Stimulated activated memory B cell treated with anti-CD40 and anti-IgM and Interleukin-4, amounts not matched to agents 10 μg/mL and 1 μg/mL and 100 μg/mL, for 72 hours (primary cell): ENCODE results near the gene LAPTM5.

Experiments
- ATAC-seq: fragments of 150-1000 bp; cut with Tn5 transposase; 2 replicates; pipeline ENCODE4 v1.10.0; 2021
- H3K27ac Mint-ChIP-seq: one replicate; pipeline ENCODE4 v1.8.0; 2022; ENCODE audit warnings: mild to moderate bottlenecking, mixed read lengths
- H3K27me3 Mint-ChIP-seq: one replicate; pipeline ENCODE4 v1.8.0; 2022; ENCODE audit warnings: mixed read lengths
- H3K36me3 Mint-ChIP-seq: one replicate; pipeline ENCODE4 v1.8.0; 2022; ENCODE audit warnings: mixed read lengths
- H3K4me1 Mint-ChIP-seq: one replicate; pipeline ENCODE4 v1.8.0; 2022; ENCODE audit warnings: mixed read lengths
- H3K4me3 Mint-ChIP-seq: one replicate; pipeline ENCODE4 v1.8.0; 2022; ENCODE audit warnings: mild to moderate bottlenecking, moderate library complexity, mixed read lengths
- H3K9me3 Mint-ChIP-seq: one replicate; pipeline ENCODE4 v1.8.0; 2022; ENCODE audit warnings: mixed read lengths

LAPTM5 gene

DNA sequence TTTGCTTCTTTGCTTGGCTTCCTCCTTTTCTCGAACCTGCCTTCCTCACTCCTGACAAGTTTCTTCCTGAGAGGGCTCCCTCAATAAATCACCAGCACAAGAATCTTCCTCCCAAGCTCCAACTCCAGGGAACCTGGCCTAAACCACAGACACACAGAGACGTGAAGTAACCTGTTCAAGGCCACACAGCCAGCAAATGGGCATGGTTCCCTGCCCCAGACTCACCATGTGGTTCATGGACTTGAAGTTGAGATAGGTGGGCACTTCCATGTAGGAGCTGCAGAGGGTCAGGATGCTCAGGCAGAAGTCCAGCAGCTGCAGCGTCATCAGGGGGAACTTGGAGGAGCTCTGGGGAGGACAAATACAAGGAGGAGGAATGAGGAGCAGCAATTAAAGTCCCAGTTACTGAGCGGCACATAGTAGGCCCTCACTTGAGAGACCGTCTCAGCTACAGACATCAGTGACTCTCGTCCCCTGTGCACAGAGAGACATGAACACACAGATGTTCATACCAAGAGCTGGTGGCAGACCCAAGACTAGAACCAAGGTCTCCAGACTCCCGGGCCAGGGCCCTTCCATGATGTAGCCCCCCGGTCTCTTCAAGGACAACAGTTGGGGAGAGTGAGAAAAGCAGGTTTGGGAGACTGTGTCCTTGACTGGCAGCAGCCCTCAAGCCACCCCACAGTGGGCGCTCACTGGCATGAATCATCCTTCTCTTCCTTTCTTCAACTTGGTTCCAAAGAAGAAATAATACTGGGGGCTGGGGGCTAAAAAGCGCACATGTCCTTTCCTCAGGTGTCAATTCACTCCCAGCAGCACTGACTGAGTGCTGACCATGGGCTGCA, 18.6 kb downstream of the LAPTM5 start:
- Mint-ChIP-seq H3K27me3 (no peaks in the 10 kb centered on the region), H3K4me3 (peak overlapping the region; percentile 32), H3K27ac (peak overlapping the region; percentile 80), H3K36me3 (peaks cover 90% of the 10 kb centered on the region), H3K9me3 (no peaks in the 10 kb centered on the region), H3K4me1 (peaks cover 66% of the 10 kb centered on the region)
- no peak for ATAC-seq

DNA sequence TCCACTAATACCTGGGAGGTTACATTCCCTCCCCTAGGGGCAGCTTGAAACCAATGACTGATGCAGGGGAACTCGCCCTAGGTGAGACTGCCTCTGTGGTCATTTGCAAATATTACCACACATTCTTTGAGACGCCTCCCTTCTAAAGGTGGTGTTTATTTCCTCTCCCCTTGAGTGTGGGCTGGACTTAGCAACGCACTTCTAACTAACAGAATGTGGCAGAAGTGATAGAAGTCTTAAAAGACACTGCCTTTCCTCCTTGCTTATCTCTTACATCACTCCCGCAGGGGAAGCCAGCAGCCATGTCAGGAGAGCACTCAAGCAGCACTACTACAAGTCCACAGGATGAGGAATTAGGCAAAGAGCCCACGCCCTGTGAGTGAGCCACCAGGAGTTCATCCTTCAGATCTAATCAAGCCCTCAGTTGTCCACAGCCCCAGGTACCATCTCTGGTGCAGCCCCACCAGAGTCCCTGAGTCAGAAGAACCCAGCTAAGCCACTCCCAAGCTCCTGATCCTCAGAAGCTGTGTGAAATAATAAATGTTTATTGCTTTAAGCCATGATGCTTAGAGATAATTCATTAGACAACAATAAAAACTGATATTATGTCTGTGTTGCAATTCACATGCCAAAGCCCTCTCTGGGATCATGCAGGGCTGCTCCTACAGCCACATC, 19.4 kb downstream of the LAPTM5 start:
- H3K27me3 Mint-ChIP-seq, result no peaks in the 10 kb centered on the region
- H3K4me3 Mint-ChIP-seq, result no peak overlapping the region
- H3K9me3 Mint-ChIP-seq, result no peaks in the 10 kb centered on the region
- H3K36me3 Mint-ChIP-seq, result peaks cover 88% of the 10 kb centered on the region
- H3K27ac Mint-ChIP-seq, result peak overlapping the region; percentile 71
- H3K4me1 Mint-ChIP-seq, result peaks cover 66% of the 10 kb centered on the region
- peak; percentile 32 for ATAC-seq

DNA sequence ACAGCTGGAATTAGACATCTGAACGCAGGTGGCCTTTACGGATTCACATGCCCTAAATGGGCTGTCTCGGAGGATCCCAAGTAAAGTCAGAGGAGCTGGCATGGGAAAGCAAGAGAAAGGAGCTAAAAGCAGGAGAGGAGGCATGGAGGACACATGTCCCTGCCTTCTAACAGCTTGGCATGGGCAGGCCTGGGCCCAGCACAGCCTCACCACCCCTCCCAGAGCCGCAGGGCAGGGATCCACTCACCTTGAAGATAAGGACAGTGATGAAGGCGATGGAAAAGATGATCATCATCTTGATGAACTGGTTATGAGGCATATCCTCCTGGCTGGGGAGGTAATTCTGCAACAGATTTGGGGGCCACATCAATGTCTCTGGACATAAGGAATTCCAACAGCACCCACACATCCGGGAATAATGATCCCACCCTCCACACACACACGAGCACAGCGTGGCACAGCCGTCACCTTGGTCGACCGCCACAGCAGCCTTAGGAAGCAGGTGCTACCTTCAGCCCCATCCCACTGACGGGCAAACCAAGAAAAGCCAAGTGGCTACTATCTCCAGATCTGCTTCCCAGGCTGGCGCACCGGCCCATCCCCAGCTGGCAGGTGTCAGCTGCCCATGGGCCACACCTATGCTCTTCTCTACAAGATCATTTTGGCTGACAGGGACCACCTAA, 20.1 kb downstream of the LAPTM5 start:
- Mint-ChIP-seq H3K4me1 (peaks cover 69% of the 10 kb centered on the region), H3K4me3 (no peak overlapping the region), H3K36me3 (peaks cover 88% of the 10 kb centered on the region), H3K27me3 (no peaks in the 10 kb centered on the region), H3K9me3 (no peaks in the 10 kb centered on the region), H3K27ac (peak overlapping the region; percentile 71)
- no peak for ATAC-seq

DNA sequence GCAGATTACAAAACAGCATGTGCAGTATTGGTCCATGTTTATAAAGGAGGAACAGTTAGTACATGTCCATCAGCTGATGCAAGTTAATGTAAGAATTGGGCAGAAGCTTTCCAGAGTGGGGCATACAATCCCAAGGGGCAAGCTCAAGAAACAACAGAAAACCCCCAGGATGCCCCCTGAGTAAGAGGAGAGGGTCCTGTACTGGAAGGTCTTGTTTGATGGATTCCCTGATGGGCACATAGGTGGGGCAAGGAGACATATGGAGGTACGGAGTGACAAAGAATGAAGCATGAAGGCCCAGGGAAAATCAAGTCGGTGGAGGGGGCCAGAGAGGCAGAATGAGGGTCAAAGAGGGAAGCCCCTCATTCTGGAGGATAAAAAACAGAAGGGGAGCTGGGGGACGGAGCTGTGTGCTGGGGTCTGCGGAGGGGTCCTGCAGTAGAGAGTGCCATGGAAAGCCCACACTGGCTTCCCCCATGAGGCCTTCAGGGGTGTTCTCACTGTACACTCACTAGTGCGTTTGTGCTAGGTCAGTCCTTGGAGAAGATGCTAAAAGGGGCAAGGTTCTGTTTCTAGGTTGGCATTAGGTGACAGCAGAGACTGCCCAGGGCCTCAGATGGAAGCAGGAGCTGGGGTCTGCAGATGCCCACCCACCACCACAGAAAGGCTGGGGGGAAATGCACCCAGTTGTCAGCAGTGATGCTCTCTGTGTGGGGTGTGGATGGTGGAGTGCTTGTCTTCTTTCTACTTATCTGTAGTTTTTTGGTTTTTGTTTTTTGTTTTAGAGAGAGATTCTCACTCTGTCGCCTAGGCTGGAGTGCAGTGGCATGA, 21.7 kb downstream of the LAPTM5 start:
- H3K4me1 Mint-ChIP-seq, result peaks cover 69% of the 10 kb centered on the region
- H3K27me3 Mint-ChIP-seq, result no peaks in the 10 kb centered on the region
- no peak overlapping the region for H3K4me3 Mint-ChIP-seq
- peak overlapping the region; percentile 17 for H3K27ac Mint-ChIP-seq
- no peak for ATAC-seq
- H3K36me3 Mint-ChIP-seq, result peaks cover 72% of the 10 kb centered on the region
- no peaks in the 10 kb centered on the region for H3K9me3 Mint-ChIP-seq

DNA sequence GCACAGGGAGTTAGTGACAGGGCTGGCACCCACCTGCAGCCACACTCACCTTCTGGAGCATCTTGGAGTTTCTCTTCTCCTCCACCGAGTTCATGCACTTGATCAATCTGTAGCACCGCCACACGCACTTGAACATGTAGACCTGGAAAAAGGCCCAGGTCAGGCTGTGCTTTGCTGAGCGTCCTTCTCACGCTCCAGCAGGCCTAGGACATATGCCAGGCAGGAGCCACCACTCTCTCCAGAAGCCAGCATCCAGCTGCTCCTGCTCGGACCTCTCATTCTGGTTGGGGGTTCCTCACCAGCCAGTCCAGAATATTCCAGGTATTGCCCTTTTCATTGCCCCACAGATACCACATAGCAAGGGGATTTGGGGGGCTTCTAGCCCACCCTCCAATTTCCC, 22.4 kb downstream of the LAPTM5 start:
- Mint-ChIP-seq H3K27ac (no peak overlapping the region), H3K36me3 (peaks cover 64% of the 10 kb centered on the region), H3K9me3 (no peaks in the 10 kb centered on the region), H3K4me3 (no peak overlapping the region), H3K27me3 (no peaks in the 10 kb centered on the region), H3K4me1 (peaks cover 69% of the 10 kb centered on the region)
- ATAC-seq, result no peak

DNA sequence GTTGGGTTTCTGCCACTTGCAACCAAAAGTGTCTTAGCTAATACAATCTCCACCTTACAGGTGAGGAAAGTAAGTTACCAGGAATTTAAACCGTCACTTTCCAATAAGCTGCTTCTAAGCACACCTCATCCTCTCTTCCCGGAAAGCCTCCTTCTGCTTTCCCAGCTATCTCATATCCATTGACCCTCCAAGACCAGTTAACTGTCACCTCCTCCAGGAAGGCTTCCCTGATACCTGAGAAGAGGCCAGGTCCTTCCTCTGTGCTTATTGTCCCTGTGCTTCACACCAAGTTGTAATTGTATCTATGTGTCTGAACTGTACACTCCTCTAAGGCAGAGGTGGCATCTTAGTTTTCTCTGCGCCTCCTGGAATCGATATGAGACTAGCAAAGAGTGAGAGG, 23.0 kb downstream of the LAPTM5 start:
- H3K4me1 Mint-ChIP-seq, result peaks cover 69% of the 10 kb centered on the region
- peaks cover 59% of the 10 kb centered on the region for H3K36me3 Mint-ChIP-seq
- no peaks in the 10 kb centered on the region for H3K27me3 Mint-ChIP-seq
- no peaks in the 10 kb centered on the region for H3K9me3 Mint-ChIP-seq
- H3K27ac Mint-ChIP-seq, result no peak overlapping the region
- ATAC-seq, result no peak
- no peak overlapping the region for H3K4me3 Mint-ChIP-seq

DNA sequence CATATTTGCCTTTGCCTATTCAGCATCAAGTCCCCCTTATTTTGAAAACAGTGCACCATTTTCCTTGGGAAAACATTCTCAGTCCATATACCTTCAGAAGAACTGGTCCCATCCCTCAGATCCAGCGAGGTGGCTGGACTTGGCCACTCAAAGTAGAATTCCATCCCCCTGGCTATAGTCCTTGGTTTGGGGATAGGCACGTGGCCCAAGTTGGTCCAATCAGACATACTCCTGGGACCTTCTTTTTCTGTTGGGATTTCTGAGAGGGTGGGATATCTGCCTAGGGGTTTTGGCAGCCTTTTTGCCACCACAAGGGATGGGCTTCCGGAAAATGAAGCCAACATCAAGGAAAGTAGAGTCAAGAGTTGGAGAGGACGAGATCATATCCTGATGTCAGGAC, 23.5 kb downstream of the LAPTM5 start:
- no peak for ATAC-seq
- Mint-ChIP-seq H3K4me3 (no peak overlapping the region), H3K27ac (no peak overlapping the region), H3K27me3 (no peaks in the 10 kb centered on the region), H3K36me3 (peaks cover 54% of the 10 kb centered on the region), H3K9me3 (no peaks in the 10 kb centered on the region), H3K4me1 (peaks cover 69% of the 10 kb centered on the region)

DNA sequence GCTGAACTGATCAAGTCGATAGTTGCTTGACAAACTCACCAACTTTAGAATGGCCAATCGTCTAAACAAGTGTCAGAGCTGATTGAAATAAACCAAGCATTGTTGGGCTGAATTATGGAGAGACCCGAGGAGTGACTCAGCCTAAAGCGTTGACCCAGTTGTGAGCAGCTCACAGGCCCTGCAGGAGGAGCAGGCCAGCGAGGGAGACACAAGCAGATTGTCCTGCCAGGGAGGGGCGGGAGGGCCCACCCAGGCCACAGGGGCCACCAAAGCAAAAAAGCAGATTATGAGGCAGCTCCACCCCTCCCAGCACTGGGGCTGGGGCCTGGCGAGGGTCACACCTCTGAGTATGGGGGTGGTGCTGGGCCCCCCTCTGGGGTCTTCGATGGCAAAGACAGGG, 24.1 kb downstream of the LAPTM5 start:
- Mint-ChIP-seq H3K36me3 (peaks cover 48% of the 10 kb centered on the region), H3K4me3 (no peak overlapping the region), H3K27me3 (no peaks in the 10 kb centered on the region), H3K9me3 (no peaks in the 10 kb centered on the region), H3K27ac (no peak overlapping the region), H3K4me1 (peaks cover 69% of the 10 kb centered on the region)
- no peak for ATAC-seq

DNA sequence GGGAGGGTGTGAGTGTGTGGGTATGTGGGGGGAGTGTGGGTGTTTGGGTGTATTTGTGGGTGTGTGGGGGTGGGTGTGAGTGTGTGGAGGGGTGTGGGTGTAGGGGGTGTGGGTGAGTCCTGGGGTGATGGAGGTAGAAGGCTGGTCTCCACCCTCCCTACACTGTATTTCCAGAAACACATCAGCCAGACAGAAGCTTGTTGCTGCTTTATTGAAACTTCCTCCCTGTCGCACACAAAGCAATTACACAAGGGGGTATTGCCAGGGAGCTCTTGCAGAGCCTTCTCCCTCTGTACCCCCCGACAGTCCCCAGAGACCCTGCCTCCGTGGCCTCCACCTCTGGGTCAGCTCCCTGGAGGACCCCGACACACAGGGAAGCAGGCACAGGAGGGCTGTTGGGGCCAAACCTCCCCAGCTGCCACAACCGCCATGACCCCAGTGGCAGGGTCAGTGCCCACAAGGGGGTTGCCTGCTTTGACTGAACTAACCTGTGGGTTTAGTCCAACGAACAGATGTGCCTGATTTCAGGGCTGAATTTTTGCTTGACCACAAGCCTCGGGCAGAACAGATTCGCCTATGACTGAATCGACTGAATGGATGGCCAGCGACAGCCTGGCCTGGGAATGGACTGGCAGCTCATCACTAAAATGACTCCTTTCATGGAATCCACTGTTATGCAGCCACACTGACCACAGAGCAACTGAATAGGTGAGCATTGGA, 25.1 kb downstream of the LAPTM5 start:
- no peaks in the 10 kb centered on the region for H3K9me3 Mint-ChIP-seq
- peaks cover 73% of the 10 kb centered on the region for H3K4me1 Mint-ChIP-seq
- peak overlapping the region; percentile 92 for H3K27ac Mint-ChIP-seq
- H3K36me3 Mint-ChIP-seq, result peaks cover 42% of the 10 kb centered on the region
- peak overlapping the region; percentile 10 for H3K4me3 Mint-ChIP-seq
- H3K27me3 Mint-ChIP-seq, result no peaks in the 10 kb centered on the region
- ATAC-seq, result peak; percentile 73

DNA sequence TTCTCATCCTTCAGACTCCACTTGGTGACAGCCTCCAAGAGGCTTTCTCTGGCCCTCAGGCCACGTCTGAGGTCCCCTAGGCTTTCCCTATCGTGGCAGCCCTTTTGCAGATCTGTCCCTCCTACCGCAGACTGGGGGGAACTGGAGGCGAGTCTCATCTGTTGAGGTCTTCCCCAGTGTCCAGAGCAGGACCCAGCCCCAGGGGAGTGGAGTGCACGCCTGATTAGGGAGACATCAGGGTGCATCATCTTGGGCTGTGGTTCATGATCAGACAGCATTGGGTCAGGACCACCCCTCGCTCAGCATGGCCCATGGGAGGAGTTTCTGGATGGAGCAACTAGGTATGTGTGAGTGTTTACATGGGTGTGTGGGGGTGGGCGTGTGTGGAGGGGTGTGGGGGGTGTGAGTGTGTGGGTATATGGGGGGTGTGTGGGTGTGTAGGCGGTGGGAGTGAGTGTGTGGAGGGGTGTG, 25.7 kb downstream of the LAPTM5 start:
- peak overlapping the region; percentile 55 for H3K4me3 Mint-ChIP-seq
- ATAC-seq, result peak; percentile 13
- no peaks in the 10 kb centered on the region for H3K9me3 Mint-ChIP-seq
- H3K27ac Mint-ChIP-seq, result peak overlapping the region; percentile 92
- H3K27me3 Mint-ChIP-seq, result no peaks in the 10 kb centered on the region
- peaks cover 74% of the 10 kb centered on the region for H3K4me1 Mint-ChIP-seq
- H3K36me3 Mint-ChIP-seq, result peaks cover 39% of the 10 kb centered on the region

DNA sequence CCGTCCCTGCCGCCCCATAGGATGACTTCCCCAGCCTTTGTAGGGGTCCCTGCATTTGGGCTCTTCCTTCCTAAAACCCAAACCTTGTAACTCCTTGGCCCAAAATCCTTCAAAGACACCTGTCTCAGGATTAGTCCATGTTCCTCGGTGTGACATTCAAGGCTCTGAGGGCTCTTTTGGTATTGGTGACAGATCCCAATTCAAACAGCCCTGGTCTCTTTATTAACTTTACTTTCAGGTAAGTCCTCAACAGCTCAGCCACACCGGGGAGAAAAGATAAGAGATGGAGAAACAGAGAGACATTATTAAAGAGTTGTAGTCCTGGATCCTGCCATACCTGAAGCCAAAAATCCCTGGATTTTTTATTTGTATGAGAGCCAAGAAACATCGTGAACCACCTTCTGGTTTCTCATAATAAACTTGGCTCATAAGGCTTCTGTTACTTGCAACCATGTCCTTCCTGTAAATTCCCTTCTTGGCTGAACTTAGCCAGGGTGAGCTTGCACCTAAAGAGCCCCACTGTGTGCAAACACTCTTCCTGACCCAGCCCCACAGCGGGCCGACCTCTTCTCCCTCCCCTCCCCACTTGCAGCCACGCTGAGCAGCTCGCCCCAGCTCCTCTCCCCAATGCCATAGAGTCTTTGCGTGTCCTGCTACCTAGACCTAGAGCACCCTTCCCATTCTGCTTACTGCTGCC, 26.3 kb downstream of the LAPTM5 start:
- peak overlapping the region; percentile 92 for H3K27ac Mint-ChIP-seq
- H3K36me3 Mint-ChIP-seq, result peaks cover 33% of the 10 kb centered on the region
- no peaks in the 10 kb centered on the region for H3K9me3 Mint-ChIP-seq
- no peak for ATAC-seq
- H3K4me1 Mint-ChIP-seq, result peaks cover 74% of the 10 kb centered on the region
- no peaks in the 10 kb centered on the region for H3K27me3 Mint-ChIP-seq
- no peak overlapping the region for H3K4me3 Mint-ChIP-seq

DNA sequence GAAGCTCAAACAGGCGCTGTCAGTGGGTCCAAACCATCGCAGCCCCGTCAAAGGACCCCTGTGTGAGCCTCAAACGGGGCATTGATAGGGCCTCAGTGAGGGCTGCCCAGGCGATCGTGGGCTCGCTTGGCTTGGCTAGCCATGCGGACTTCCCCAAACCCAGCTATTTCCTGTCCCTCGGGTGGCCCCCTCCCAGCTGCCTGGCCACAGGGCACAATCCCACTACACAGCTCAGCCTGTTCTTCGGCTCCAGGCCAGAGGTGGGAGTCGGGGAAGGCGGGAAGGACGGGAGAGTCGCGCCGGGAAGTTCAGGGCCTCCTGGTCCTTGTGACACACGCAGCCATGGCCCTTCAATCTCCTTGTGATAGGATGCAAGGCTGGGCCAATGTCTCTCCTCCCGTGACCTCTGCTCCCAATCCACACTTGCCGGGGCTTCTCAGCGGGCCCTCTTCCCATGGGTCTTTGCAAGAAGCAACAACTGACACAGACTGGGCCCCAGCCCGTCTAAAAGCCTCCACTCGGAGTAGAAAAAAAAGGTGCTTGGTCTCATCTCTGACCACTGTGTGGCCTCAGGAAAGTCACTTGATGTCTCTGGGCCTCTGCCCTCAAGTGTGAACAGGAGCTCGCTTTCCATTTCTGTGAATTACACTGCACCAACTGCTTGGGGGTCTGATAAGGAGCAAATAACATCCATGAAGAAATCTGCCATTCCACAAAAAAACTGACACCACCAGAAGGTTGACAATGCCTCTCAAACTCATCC, 27.0 kb downstream of the LAPTM5 start:
- peak; percentile 75 for ATAC-seq
- Mint-ChIP-seq H3K9me3 (no peaks in the 10 kb centered on the region), H3K4me1 (peaks cover 71% of the 10 kb centered on the region), H3K4me3 (peak overlapping the region; percentile 47), H3K27ac (peak overlapping the region; percentile 92), H3K27me3 (no peaks in the 10 kb centered on the region), H3K36me3 (peaks cover 26% of the 10 kb centered on the region)

DNA sequence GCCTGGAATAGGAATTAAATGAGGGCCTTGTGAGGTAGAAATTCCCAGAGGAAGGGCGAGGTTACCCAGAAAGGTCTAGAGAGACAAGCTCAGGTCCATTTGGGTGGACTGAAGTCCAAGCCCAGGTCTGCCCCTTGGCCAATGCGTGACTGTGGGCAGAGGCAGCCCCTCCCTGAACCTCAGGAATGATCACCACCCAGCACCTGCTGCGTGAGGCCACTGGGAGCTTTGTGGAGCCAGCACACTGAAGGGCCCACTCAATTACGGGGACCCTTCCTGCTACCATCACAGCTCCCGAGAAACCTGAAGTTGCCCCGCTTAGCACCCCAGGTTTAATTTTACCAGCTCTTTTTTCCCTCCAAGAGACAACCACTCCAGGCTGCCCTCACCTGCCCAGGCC, 27.7 kb downstream of the LAPTM5 start:
- no peak for ATAC-seq
- Mint-ChIP-seq H3K4me3 (peak overlapping the region; percentile 47), H3K27me3 (no peaks in the 10 kb centered on the region), H3K36me3 (peaks cover 25% of the 10 kb centered on the region), H3K4me1 (peaks cover 66% of the 10 kb centered on the region), H3K27ac (peak overlapping the region; percentile 92), H3K9me3 (no peaks in the 10 kb centered on the region)
